Uterus (tissue), 4 donors: Measurements from ENCODE around the gene SNX5. TPM values are rescaled to one million over a fixed set of nuclear protein-coding genes. Genes with fewer than 3 reads are reported as not detected.
A peak's percentile ranks its signal among the peaks of the same experiment; 100 is the strongest.

ENCODE experiments used
- DNase-seq, 2 donors: peaks; one replicate each; pipeline ENCODE4 v3.0.0-alpha.2; 2019 to 2020
- H3K27ac ChIP-seq, 2 donors: fragments of 200-600 bp; sonication (generic); 1 replicate in 1 of 2; 2 replicates in 1 of 2; pipeline ENCODE4 v1.5.1; 2016 to 2018
- H3K27me3 ChIP-seq, 2 donors: fragments of 200-600 bp; sonication (generic); one replicate each; pipeline ENCODE4 v1.5.1; 2018 to 2019; ENCODE audit warnings: control low read depth in 1 of 2
- H3K36me3 ChIP-seq, 2 donors: fragments of 200-600 bp; sonication (generic); one replicate each; pipeline ENCODE4 v1.5.1; 2019; ENCODE audit warnings: control low read depth in 1 of 2
- H3K4me1 ChIP-seq, 2 donors: fragments of 200-600 bp; sonication (generic); one replicate each; pipeline ENCODE4 v1.5.1; 2018 to 2019; ENCODE audit warnings: control low read depth in 1 of 2
- H3K4me3 ChIP-seq, 2 donors: fragments of 200-600 bp; sonication (generic); 1 replicate in 1 of 2; 2 replicates in 1 of 2; pipeline ENCODE4 v1.5.1; 2018 to 2019; ENCODE audit warnings: mild to moderate bottlenecking in 1 of 2
- H3K9me3 ChIP-seq, 2 donors: fragments of 200-600 bp; sonication (generic); one replicate each; pipeline ENCODE4 v1.5.1; 2019; ENCODE audit warnings: control low read depth in 1 of 2
- CTCF ChIP-seq, 4 experiments: fragments of 200-600 bp in 2 of 4; fragments of 450-650 bp in 2 of 4; sonication (generic) in 2 of 4; IDR thresholded peaks; one replicate each; pipeline ENCODE4 v1.5.1; 2016 to 2019; ENCODE audit warnings: antibody characterized with exemption in 4 of 4, mild to moderate bottlenecking in 2 of 4, moderate library complexity in 1 of 4
- POLR2A ChIP-seq, 2 donors: fragments of 450-650 bp; IDR thresholded peaks; one replicate each; pipeline ENCODE4 v1.6.1; 2016; ENCODE audit warnings: antibody characterized with exemption in 2 of 2, mild to moderate bottlenecking in 1 of 2, moderate library complexity in 1 of 2
- intact Hi-C: fragments of 100-400 bp; cut with DNase I; formaldehyde crosslinking; loops from one replicate; pipeline ENCODE4 v1.15.1; 2023; ENCODE audit warnings: low total_unique reads
- total RNA-seq, 4 donors: library from RNA; depleted of rRNA in 3 of 4; stranded (reverse); fragments of >200 nt in 3 of 4; gene quantifications; one replicate each; pipeline versions ENCODE4 v1.1.0 to v1.2.4, GENCODE V29; 2014 to 2023
- donor health status: DM: yes; HTN: yes; CAD: no.

SNX5 gene
- total RNA-seq, 4 donors from 2014 or later, result 71.2 to 207 (median 110) TPM

GRCh38 chr20:17914957-17915356 lies 53.6 kb downstream of the SNX5 start:
- TF ChIP-seq CTCF (IDR thresholded peaks at IDR 0.05) (no peak), POLR2A (IDR thresholded peaks at IDR 0.05) (no peak)
- Histone ChIP-seq H3K4me3 (no peak overlapping the region), H3K27ac (no peak overlapping the region), H3K9me3 (no peaks in the 10 kb centered on the region), H3K27me3 (no peaks in the 10 kb centered on the region), H3K4me1 (peaks cover 0 to 6% of the 10 kb centered on the region in 2 donors), H3K36me3 (no peaks in the 10 kb centered on the region)
- no peak for DNase-seq
- intact Hi-C loops, result no loop called here

- Histone ChIP-seq H3K27me3 (no peaks in the 10 kb centered on the region), H3K9me3 (no peaks in the 10 kb centered on the region), H3K4me1 (peaks cover 0 to 6% of the 10 kb centered on the region in 2 donors), H3K27ac (no peak overlapping the region), H3K36me3 (no peaks in the 10 kb centered on the region), H3K4me3 (no peak overlapping the region)
- TF ChIP-seq POLR2A (IDR thresholded peaks at IDR 0.05) (no peak), CTCF (IDR thresholded peaks at IDR 0.05) (no peak)
- intact Hi-C loops, result no loop called here
- no peak for DNase-seq
Measured at GRCh38 chr20:17912916-17913315, 55.7 kb downstream of the SNX5 start.

GRCh38 chr20:17911927-17912326 lies 56.7 kb downstream of the SNX5 start:
- intact Hi-C loops, result no loop called here
- peaks cover 0 to 6% of the 10 kb centered on the region in 2 donors for H3K4me1 ChIP-seq
- H3K36me3 ChIP-seq, result no peaks in the 10 kb centered on the region
- no peak overlapping the region for H3K4me3 ChIP-seq
- no peak overlapping the region for H3K27ac ChIP-seq
- DNase-seq, result no peak
- H3K27me3 ChIP-seq, result no peaks in the 10 kb centered on the region
- TF ChIP-seq POLR2A (IDR thresholded peaks at IDR 0.05), result no peak
- TF ChIP-seq CTCF (IDR thresholded peaks at IDR 0.05), result no peak
- H3K9me3 ChIP-seq, result no peaks in the 10 kb centered on the region

GRCh38 chr20:17910828-17911294 lies 57.7 kb downstream of the SNX5 start:
- Histone ChIP-seq H3K36me3 (no peaks in the 10 kb centered on the region), H3K27me3 (no peaks in the 10 kb centered on the region), H3K4me3 (no peak overlapping the region), H3K4me1 (peaks cover 0 to 6% of the 10 kb centered on the region in 2 donors), H3K27ac (peak overlapping the region; percentile 56 to 68), H3K9me3 (no peaks in the 10 kb centered on the region)
- intact Hi-C loops, result no loop called here
- peak; percentile 71 to 74 for DNase-seq
- TF ChIP-seq POLR2A (IDR thresholded peaks at IDR 0.05) (no peak), CTCF (IDR thresholded peaks at IDR 0.05) (no peak)

GRCh38 chr20:17909869-17910321 lies 58.7 kb downstream of the SNX5 start:
- no peak for DNase-seq
- Histone ChIP-seq H3K4me1 (peaks cover 0 to 6% of the 10 kb centered on the region in 2 donors), H3K9me3 (no peaks in the 10 kb centered on the region), H3K36me3 (no peaks in the 10 kb centered on the region), H3K27ac (peak overlapping the region; percentile 56 to 68), H3K4me3 (no peak overlapping the region), H3K27me3 (no peaks in the 10 kb centered on the region)
- TF ChIP-seq CTCF (IDR thresholded peaks at IDR 0.05) (no peak), POLR2A (IDR thresholded peaks at IDR 0.05) (no peak)
- intact Hi-C loops, result no loop called here
